Lower leg skin (tissue), 3 donors: Measurements from ENCODE around the gene SLC25A25.

Experiments used
- CTCF ChIP-seq, 3 donors: fragments of 450-650 bp; IDR thresholded peaks; one replicate each; pipeline ENCODE4 v1.5.1; 2016; ENCODE audit warnings: antibody characterized with exemption in 3 of 3, mild to moderate bottlenecking in 3 of 3, moderate library complexity in 2 of 3
- POLR2A ChIP-seq, 2 donors: fragments of 450-650 bp; IDR thresholded peaks; one replicate each; pipeline ENCODE4 v1.6.1; 2016 to 2017; ENCODE audit warnings: antibody characterized with exemption in 2 of 2, mild to moderate bottlenecking in 1 of 2, moderate library complexity in 1 of 2

DNA sequence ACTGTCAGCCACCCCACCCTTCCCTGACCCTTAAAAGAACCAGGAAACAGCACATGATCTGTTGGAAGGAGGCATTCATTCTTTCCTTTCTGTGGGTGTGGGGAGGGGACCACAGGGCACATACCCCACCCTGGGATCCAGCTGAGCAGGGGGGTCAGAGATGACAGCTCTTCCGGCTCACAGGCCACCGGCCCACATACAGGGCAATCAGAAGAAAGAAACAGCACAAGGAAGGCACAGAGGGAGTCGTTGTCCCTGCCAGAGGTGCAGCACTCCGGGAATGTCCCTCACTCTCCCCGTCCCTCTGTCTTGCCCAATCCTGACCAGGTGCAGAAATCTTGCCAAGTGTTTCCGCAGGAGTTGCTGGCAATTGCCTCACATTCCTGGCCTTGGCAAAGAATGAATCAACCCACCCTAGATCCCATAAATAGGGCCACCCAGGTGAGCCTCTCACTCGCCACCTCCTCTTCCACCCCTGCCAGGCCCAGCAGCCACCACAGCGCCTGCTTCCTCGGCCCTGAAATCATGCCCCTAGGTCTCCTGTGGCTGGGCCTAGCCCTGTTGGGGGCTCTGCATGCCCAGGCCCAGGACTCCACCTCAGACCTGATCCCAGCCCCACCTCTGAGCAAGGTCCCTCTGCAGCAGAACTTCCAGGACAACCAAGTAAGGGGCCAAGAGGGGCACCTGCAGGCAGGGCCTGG lies 81.1 kb downstream of the SLC25A25 start, which contains the start of gene LCN2:
- no peak for TF ChIP-seq CTCF (IDR thresholded peaks at IDR 0.05)
- no peak for TF ChIP-seq POLR2A (IDR thresholded peaks at IDR 0.05)
